GM12878 (cell line): Measurements from ENCODE around the gene CDON. TPM values are rescaled to one million over a fixed set of nuclear protein-coding genes. Genes with fewer than 3 reads are reported as not detected.

Experiments
- ATAC-seq: fragments of 200-7000 bp; cut with Tn5 transposase; 3 replicates; pipeline ENCODE4 v1.9.1; 2020; ENCODE audit warnings: mild to moderate bottlenecking, moderate library complexity
- BruUV-seq: library from RNA; stranded (reverse); fragments of 400-500 nt; replicated peaks from 2 replicates; lab custom pipeline; 2021; lab: Mats Ljungman, UMichigan
- CTCF ChIA-PET: fragments of 300-600 bp; sonication (Branson Sonifier 250); formaldehyde crosslinking; extraction: SDS; loops from one replicate; lab custom pipeline; 2021; ENCODE audit warnings: inconsistent platforms; lab: Yijun Ruan, JAX
- POLR2A ChIA-PET: fragments of 350-600 bp; formaldehyde crosslinking; extraction: SDS; loops from one replicate; lab custom pipeline; 2021; ENCODE audit warnings: inconsistent platforms; lab: Charles Lee
- RAD21 ChIA-PET: fragments of 300-600 bp; sonication (Branson Sonifier 250); formaldehyde crosslinking; loops from one replicate; lab custom pipeline; 2023; ENCODE audit warnings: antibody characterized with exemption; ENCODE audit not compliant: unreplicated experiment; lab: Charles Lee
- SMC1A ChIA-PET: fragments of 300-600 bp; sonication (Branson Sonifier 250); formaldehyde crosslinking; loops from one replicate; lab custom pipeline; 2023; ENCODE audit not compliant: unreplicated experiment, uncharacterized antibody; lab: Charles Lee
- DNase-seq: peaks from one replicate; pipeline ENCODE4 v3.0.0-alpha.2; 2011; ENCODE audit warnings: low read depth, low spot score
- FAIRE-seq: peaks from 3 replicates; lab custom pipeline; 2011; peaks lifted over from hg19 to GRCh38; lab: Jason Lieb, UNC
- H2AFZ ChIP-seq: 2 replicates; pipeline ENCODE4 v1.6.0; 2011; ENCODE audit warnings: low read depth, low read length, control low read depth; ENCODE audit not compliant: control insufficient read depth
- H3K27ac ChIP-seq: 2 replicates; pipeline ENCODE4 v1.5.1; 2011; ENCODE audit warnings: control low read depth; ENCODE audit not compliant: control insufficient read depth, insufficient read depth
- H3K27me3 ChIP-seq, 2 experiments: replicated peaks in 1 of 2; 2 replicates each; pipeline versions ENCODE4 v1.6.0 to v1.6.1; 2011; ENCODE audit warnings: low read length in 1 of 2; ENCODE audit not compliant: control insufficient read depth in 2 of 2, insufficient read depth in 2 of 2
- H3K36me3 ChIP-seq, 2 experiments: 2 replicates each; pipeline ENCODE4 v1.5.1; 2011; ENCODE audit warnings: low read length in 1 of 2; ENCODE audit not compliant: control insufficient read depth in 2 of 2, insufficient read depth in 2 of 2
- H3K4me1 ChIP-seq: 2 replicates; pipeline ENCODE4 v1.6.1; 2011; ENCODE audit warnings: mild to moderate bottlenecking, low read length, moderate library complexity, mixed read lengths; ENCODE audit not compliant: control insufficient read depth, insufficient read depth
- H3K4me2 ChIP-seq: 2 replicates; pipeline ENCODE4 v1.6.0; 2011; ENCODE audit warnings: control low read depth; ENCODE audit not compliant: control insufficient read depth, insufficient read depth
- H3K4me3 ChIP-seq: fragments of 200-600 bp; sonication (generic); 2 replicates; pipeline ENCODE4 v1.5.1; 2016
- H3K79me2 ChIP-seq: 2 replicates; pipeline ENCODE4 v1.6.0; 2011; ENCODE audit warnings: low read length; ENCODE audit not compliant: control insufficient read depth, insufficient read depth
- H3K9ac ChIP-seq: 2 replicates; pipeline ENCODE4 v1.8.0; 2011; ENCODE audit warnings: low read length, control low read depth, mixed read lengths; ENCODE audit not compliant: control insufficient read depth, insufficient read depth
- H3K9me3 ChIP-seq: replicated peaks from 3 replicates; pipeline ENCODE4 v1.5.1; 2011; ENCODE audit warnings: mild to moderate bottlenecking, low read length; ENCODE audit not compliant: control insufficient read depth, insufficient read depth
- H4K20me1 ChIP-seq: 2 replicates; pipeline ENCODE4 v1.6.0; 2011; ENCODE audit not compliant: control insufficient read depth, insufficient read depth
- CREM ChIP-seq: IDR thresholded peaks from 2 replicates; pipeline ENCODE4 v1.6.1; 2014; ENCODE audit warnings: antibody characterized with exemption, low read depth
- ETV6 ChIP-seq, 2 experiments: fragments of 450-650 bp in 1 of 2; IDR thresholded peaks in 1 of 2; conservative IDR thresholded peaks in 1 of 2; 2 replicates each; pipeline ENCODE4 v1.6.1; 2014; ENCODE audit warnings: antibody characterized with exemption in 1 of 2, borderline replicate concordance in 1 of 2, low read depth in 1 of 2, mild to moderate bottlenecking in 1 of 2, moderate library complexity in 1 of 2
- FOS ChIP-seq: IDR thresholded peaks from 3 replicates; pipeline ENCODE4 v1.6.1; 2011; ENCODE audit warnings: borderline replicate concordance; ENCODE audit not compliant: insufficient read length; ENCODE audit errors: extremely low read depth
- GATAD2B ChIP-seq: fragments of 450-650 bp; conservative IDR thresholded peaks from 2 replicates; pipeline ENCODE4 v1.6.1; 2017; ENCODE audit warnings: low read depth, mild to moderate bottlenecking, moderate library complexity
- HDAC2 ChIP-seq: fragments of 200-600 bp; sonication (generic); IDR thresholded peaks from 2 replicates; pipeline ENCODE4 v1.6.1; 2017
- MYC ChIP-seq: IDR thresholded peaks from 2 replicates; pipeline ENCODE4 v1.6.1; 2011; ENCODE audit warnings: mild to moderate bottlenecking, low read length, moderate library complexity, inconsistent platforms; ENCODE audit not compliant: insufficient read depth, insufficient replicate concordance, insufficient read length, severe bottlenecking
- NBN ChIP-seq: fragments of 450-650 bp; IDR thresholded peaks from 2 replicates; pipeline ENCODE4 v1.6.1; 2016
- POLR2AphosphoS2 ChIP-seq: IDR thresholded peaks from 2 replicates; pipeline ENCODE4 v1.6.1; 2011; ENCODE audit warnings: low read depth, mild to moderate bottlenecking, low read length, improper control_type of control experiment, moderate library complexity
- RUNX3 ChIP-seq: IDR thresholded peaks from 2 replicates; pipeline ENCODE4 v1.6.1; 2012; ENCODE audit warnings: low read length, inconsistent platforms
- STAT3 ChIP-seq: IDR thresholded peaks from 2 replicates; pipeline ENCODE4 v1.6.1; 2011; ENCODE audit warnings: low read depth, low read length, improper control_type of control experiment
- TCF3 ChIP-seq: IDR thresholded peaks from 2 replicates; pipeline ENCODE4 v1.6.1; 2012; ENCODE audit warnings: low read depth, mild to moderate bottlenecking, low read length, borderline replicate concordance; ENCODE audit not compliant: insufficient read depth
- TCF7 ChIP-seq: IDR thresholded peaks from 2 replicates; pipeline ENCODE4 v1.6.1; 2014; ENCODE audit warnings: antibody characterized with exemption, borderline replicate concordance
- ZNF217 ChIP-seq: fragments of 450-650 bp; IDR thresholded peaks from 2 replicates; pipeline ENCODE4 v1.6.1; 2017; ENCODE audit warnings: antibody characterized with exemption, mild to moderate bottlenecking
- ZNF274 ChIP-seq: IDR thresholded peaks from one replicate; pipeline ENCODE4 v1.8.0; 2011; ENCODE audit not compliant: insufficient read length, insufficient read depth
- ZNF622 ChIP-seq: fragments of 450-650 bp; IDR thresholded peaks from 2 replicates; pipeline ENCODE4 v1.6.1; 2017; ENCODE audit warnings: mild to moderate bottlenecking, inconsistent platforms
- WGBS: methylation state at CpG from one replicate; pipeline ENCODE4 v1.1.6; 2016; ENCODE audit warnings: low lambda C conversion rate; ENCODE audit not compliant: insufficient replicate concordance, insufficient coverage; ENCODE audit errors: missing lambda C conversion rate; 5-methylcytosine and 5-hydroxymethylcytosine counted together
- in situ Hi-C: fragments of 300-500 bp; cut with MboI; formaldehyde crosslinking; loops from 9 replicates; pipeline ENCODE4 v1.14.3; 2018; ENCODE audit warnings: mixed read lengths
- intact Hi-C: fragments of 100-400 bp; cut with micrococcal nuclease; formaldehyde crosslinking; loops from one replicate; pipeline ENCODE4 v1.14.2; 2022; ENCODE audit not compliant: unreplicated experiment
- polyA plus RNA-seq, 11 experiments: library from polyadenylated mRNA; depleted of rRNA in 4 of 11; unstranded in 6 of 11; stranded (reverse) in 5 of 11; fragments of >200 nt; fragmentation: Nextera tagmentation in 4 of 11; fragmentation: Illumina TruSeq in 1 of 11; extraction: Ambion mirVana in 4 of 11; extraction: Trizol in 1 of 11; gene quantifications; 1 replicate in 1 of 11; 2 replicates in 10 of 11; pipeline versions ENCODE4 v1.2.1 to v1.2.3, GENCODE V29; 2011 to 2016; ENCODE audit warnings: inconsistent platforms in 2 of 11, missing spikeins in 2 of 11, low read depth in 1 of 11
- total RNA-seq, 4 experiments: library from RNA; depleted of rRNA in 3 of 4; stranded (reverse); fragments of >200 nt in 3 of 4; fragmentation: Illumina TruSeq in 1 of 4; extraction: Trizol in 1 of 4; gene quantifications; 2 replicates each; pipeline versions ENCODE4 v1.2.1 to v1.2.3, GENCODE V29; 2013 to 2021
- TF ChIP-seq, protein P1 (sequence below): IDR thresholded peaks from 2 replicates; pipeline ENCODE4 v1.6.1; 2012; ENCODE audit warnings: mild to moderate bottlenecking, low read depth, low read length
- TF ChIP-seq, protein P2 (sequence below): IDR thresholded peaks from 2 replicates; pipeline ENCODE4 v1.6.1; 2012; ENCODE audit warnings: low read depth, low read length, improper control_type of control experiment

Gene CDON
- total and polyA plus RNA-seq, 10 of the 15 experiments (the other 5 are each of a cell fraction or from before 2014, with no cell fraction given), result 0.07 to 4.2 (median 0.36) TPM

DNA sequence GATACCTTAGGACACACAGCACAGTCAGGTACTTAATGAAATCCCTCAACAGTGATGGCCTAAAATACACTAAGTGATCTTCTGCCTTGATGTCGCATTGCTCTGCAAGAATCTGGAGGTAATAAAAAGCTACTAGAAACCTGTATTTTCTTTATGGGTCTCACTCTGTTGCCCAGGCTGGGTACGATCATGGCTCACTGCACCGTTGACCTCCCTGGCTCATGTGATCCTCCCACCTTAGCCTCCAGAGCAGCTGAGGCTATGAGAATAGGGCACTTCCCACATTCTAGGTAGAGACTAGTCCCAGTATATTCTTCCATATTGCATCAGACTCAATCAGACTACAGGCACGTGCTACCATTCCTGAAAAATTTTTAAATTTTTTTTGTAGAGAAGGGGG lies 95.2 kb downstream of the CDON start:
- no peak overlapping the region for H3K9ac ChIP-seq
- peaks cover 2% of the 10 kb centered on the region; the same call in 2 of the 3 replicates for H3K9me3 ChIP-seq
- H3K36me3 ChIP-seq, result no peaks in the 10 kb centered on the region
- DNase-seq (no peak), ATAC-seq (no peak), FAIRE-seq (no peak)
- no peak overlapping the region for H3K4me3 ChIP-seq
- RAD21 ChIA-PET, result no interaction called here
- BruUV-seq, result no TSS peak
- H3K4me2 ChIP-seq, result no peak overlapping the region
- no peaks in the 10 kb centered on the region for H3K79me2 ChIP-seq
- no peak for TF ChIP-seq ZNF622
- TF ChIP-seq ZNF217, result no peak
- TF ChIP-seq TCF3, result no peak
- no peak for TF ChIP-seq HDAC2
- TF ChIP-seq STAT3, result no peak
- TF ChIP-seq MYC, result no peak
- no peak for TF ChIP-seq TCF7
- no peak for TF ChIP-seq ETV6 (conservative IDR thresholded peaks at IDR 0.05 in 1 of 2, IDR thresholded peaks at IDR 0.05 in 1 of 2; ENCODE audit: borderline replicate concordance in 1 of 2, low read depth in 1 of 2)
- TF ChIP-seq GATAD2B, result no peak
- no peak for TF ChIP-seq NBN
- TF ChIP-seq, protein P1, sequence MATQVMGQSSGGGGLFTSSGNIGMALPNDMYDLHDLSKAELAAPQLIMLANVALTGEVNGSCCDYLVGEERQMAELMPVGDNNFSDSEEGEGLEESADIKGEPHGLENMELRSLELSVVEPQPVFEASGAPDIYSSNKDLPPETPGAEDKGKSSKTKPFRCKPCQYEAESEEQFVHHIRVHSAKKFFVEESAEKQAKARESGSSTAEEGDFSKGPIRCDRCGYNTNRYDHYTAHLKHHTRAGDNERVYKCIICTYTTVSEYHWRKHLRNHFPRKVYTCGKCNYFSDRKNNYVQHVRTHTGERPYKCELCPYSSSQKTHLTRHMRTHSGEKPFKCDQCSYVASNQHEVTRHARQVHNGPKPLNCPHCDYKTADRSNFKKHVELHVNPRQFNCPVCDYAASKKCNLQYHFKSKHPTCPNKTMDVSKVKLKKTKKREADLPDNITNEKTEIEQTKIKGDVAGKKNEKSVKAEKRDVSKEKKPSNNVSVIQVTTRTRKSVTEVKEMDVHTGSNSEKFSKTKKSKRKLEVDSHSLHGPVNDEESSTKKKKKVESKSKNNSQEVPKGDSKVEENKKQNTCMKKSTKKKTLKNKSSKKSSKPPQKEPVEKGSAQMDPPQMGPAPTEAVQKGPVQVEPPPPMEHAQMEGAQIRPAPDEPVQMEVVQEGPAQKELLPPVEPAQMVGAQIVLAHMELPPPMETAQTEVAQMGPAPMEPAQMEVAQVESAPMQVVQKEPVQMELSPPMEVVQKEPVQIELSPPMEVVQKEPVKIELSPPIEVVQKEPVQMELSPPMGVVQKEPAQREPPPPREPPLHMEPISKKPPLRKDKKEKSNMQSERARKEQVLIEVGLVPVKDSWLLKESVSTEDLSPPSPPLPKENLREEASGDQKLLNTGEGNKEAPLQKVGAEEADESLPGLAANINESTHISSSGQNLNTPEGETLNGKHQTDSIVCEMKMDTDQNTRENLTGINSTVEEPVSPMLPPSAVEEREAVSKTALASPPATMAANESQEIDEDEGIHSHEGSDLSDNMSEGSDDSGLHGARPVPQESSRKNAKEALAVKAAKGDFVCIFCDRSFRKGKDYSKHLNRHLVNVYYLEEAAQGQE, result no peak
- no peak for TF ChIP-seq CREM
- no peak for TF ChIP-seq ZNF274
- no peak for TF ChIP-seq RUNX3
- TF ChIP-seq, protein P2, sequence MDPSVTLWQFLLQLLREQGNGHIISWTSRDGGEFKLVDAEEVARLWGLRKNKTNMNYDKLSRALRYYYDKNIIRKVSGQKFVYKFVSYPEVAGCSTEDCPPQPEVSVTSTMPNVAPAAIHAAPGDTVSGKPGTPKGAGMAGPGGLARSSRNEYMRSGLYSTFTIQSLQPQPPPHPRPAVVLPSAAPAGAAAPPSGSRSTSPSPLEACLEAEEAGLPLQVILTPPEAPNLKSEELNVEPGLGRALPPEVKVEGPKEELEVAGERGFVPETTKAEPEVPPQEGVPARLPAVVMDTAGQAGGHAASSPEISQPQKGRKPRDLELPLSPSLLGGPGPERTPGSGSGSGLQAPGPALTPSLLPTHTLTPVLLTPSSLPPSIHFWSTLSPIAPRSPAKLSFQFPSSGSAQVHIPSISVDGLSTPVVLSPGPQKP, result no peak
- no peak for TF ChIP-seq FOS
- no peak for TF ChIP-seq POLR2AphosphoS2
- SMC1A ChIA-PET, result no interaction called here
- no peaks in the 10 kb centered on the region for H3K27me3 ChIP-seq
- CTCF ChIA-PET, result no interaction called here
- H3K27ac ChIP-seq, result no peak overlapping the region
- in situ Hi-C loops, result no loop called here
- POLR2A ChIA-PET, result no interaction called here
- no peaks in the 10 kb centered on the region for H3K4me1 ChIP-seq
- intact Hi-C loops, result no loop called here
- WGBS, result 41% methylated on average over 4 of the region's 4 CpGs
- H2AFZ ChIP-seq, result no peak overlapping the region
- H4K20me1 ChIP-seq, result no peaks in the 10 kb centered on the region
